Activated T-helper 17 cell treated with anti-CD3 and anti-CD28 coated beads, Interleukin-2, amount 50 U/mL, for 72 hours (primary cell): ENCODE results near the gene KLC4. TPM values are rescaled to one million over a fixed set of nuclear protein-coding genes. Genes with fewer than 3 reads are reported as not detected.

Source experiments
- ATAC-seq: fragments of 150-1000 bp; cut with Tn5 transposase; replicated peaks from 2 replicates; pipeline ENCODE4 v1.10.0; 2021; ENCODE audit warnings: mild to moderate bottlenecking, moderate library complexity
- H3K27ac Mint-ChIP-seq: one replicate; pipeline ENCODE4 v1.8.0; 2022; ENCODE audit warnings: mixed read lengths
- H3K27me3 Mint-ChIP-seq: one replicate; pipeline ENCODE4 v1.8.0; 2022; ENCODE audit warnings: mixed read lengths
- H3K36me3 Mint-ChIP-seq: one replicate; pipeline ENCODE4 v1.8.0; 2022; ENCODE audit warnings: low read depth, mild to moderate bottlenecking, mixed read lengths
- H3K4me1 Mint-ChIP-seq: one replicate; pipeline ENCODE4 v1.8.0; 2022; ENCODE audit warnings: mixed read lengths
- H3K4me3 Mint-ChIP-seq: one replicate; pipeline ENCODE4 v1.8.0; 2022; ENCODE audit warnings: mild to moderate bottlenecking, mixed read lengths
- H3K9me3 Mint-ChIP-seq: one replicate; pipeline ENCODE4 v1.8.0; 2022; ENCODE audit warnings: mixed read lengths
- total RNA-seq, 2 donors: library from RNA; stranded (reverse); gene quantifications; one replicate each; pipeline ENCODE4 v1.2.3, GENCODE V29; 2022

Gene KLC4
- total RNA-seq, 2 donors from 2014 or later = 19.7 to 31.4 TPM

DNA sequence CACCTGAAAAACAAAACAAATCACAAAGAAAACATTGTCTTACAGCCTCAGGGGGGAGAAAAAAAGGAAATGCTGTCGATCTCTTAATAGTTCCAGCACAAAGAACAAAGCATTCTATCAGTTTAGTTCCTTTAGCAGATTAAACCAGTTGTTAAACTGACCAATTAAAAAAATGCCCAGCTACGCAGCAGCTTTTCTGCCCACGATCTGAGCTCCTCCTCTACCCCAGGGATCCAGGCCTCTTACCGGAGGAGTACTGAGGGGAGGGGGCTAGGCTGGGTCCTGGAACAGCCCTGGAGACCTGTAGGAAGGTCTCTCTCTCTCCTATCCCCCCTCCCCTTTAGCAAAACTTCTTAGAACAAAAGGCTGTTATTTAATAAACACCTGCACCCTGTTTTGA is 30.0 kb downstream of the KLC4 start:
- ATAC-seq = no peak
- Mint-ChIP-seq H3K36me3 (no peaks in the 10 kb centered on the region), H3K27ac (no peak overlapping the region), H3K4me1 (peaks cover 19% of the 10 kb centered on the region), H3K4me3 (no peak overlapping the region), H3K27me3 (peaks cover 2% of the 10 kb centered on the region), H3K9me3 (no peaks in the 10 kb centered on the region)

DNA sequence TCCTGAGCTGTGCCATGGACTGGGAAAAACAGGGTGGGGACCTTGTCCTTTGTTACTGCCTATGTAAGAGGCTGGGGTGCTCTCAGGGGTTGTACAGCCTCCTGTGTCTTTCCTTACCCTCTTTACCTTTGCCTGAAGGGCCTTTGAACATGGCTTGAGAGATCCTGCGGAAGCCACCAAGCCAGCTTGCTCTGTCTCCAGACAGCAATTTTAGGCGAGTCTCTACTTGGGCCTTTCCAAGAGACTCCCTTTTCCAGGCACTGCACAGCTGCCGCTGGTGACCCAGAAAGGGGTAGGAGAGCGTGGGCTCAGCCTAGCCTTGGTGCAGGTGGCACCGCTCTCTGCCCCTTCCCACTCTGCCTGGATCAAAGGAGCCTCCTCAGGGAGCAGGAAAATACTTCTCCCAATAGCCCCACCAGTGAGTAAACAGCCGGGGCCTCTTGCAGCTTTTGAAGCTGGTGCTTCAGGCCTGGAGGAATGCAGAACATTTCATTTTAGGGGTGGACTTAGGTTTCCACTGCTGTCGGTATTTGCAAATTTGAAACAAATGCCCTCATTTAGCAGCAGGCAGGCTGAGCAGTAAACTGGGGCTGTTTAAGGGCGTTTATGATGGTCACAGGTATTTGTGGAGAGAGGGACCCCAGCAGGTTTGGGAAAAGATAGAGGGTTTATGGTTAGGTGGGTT is 30.6 kb downstream of the KLC4 start:
- Mint-ChIP-seq H3K4me3 (no peak overlapping the region), H3K4me1 (peaks cover 19% of the 10 kb centered on the region), H3K27me3 (no peaks in the 10 kb centered on the region), H3K36me3 (no peaks in the 10 kb centered on the region), H3K27ac (no peak overlapping the region), H3K9me3 (no peaks in the 10 kb centered on the region)
- ATAC-seq = no peak

DNA sequence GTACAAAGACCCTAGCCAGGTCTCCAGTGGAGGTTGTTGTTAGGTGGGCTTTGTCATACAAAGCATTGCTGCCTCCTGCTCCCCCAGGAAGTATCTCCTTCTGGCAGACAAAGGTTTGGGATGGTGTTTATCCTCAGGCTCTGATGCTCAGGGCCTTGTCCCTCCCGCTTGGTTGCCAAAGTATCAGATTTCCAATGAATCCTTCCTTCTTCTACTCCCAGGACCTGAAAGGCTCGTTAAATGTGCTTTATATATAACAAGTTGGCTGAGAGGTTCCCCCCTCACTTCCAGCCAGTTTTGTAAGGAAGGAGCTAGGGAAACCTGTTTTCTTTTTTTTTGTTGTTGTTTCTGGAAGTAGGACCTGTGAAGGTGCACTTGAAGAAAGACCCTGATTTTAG is 31.1 kb downstream of the KLC4 start:
- no peaks in the 10 kb centered on the region for H3K27me3 Mint-ChIP-seq
- H3K4me3 Mint-ChIP-seq = no peak overlapping the region
- no peak for ATAC-seq
- no peaks in the 10 kb centered on the region for H3K9me3 Mint-ChIP-seq
- no peaks in the 10 kb centered on the region for H3K36me3 Mint-ChIP-seq
- no peak overlapping the region for H3K27ac Mint-ChIP-seq
- peaks cover 19% of the 10 kb centered on the region for H3K4me1 Mint-ChIP-seq

DNA sequence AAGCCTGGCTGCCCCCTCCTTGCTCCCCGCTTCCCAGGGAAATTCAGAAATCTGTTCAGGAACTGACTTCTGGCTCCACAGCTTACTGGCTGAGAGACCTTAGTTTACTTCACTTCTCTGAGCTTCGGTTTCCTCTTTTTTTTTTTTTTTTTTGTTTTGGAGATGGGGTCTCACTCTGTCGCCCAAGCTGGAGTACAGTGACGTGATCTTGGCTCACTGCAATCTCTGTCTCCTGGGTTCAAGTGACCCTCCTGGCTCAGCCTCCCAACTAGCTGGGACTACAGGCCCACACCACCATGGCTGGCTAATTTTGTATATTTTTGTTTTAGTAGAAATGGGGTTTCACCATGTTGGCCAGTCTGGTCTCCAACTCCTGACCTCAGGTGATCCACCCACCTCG is 31.6 kb downstream of the KLC4 start:
- Mint-ChIP-seq H3K4me3 (no peak overlapping the region), H3K9me3 (no peaks in the 10 kb centered on the region), H3K27me3 (no peaks in the 10 kb centered on the region), H3K36me3 (no peaks in the 10 kb centered on the region), H3K4me1 (peaks cover 17% of the 10 kb centered on the region), H3K27ac (no peak overlapping the region)
- ATAC-seq = no peak

DNA sequence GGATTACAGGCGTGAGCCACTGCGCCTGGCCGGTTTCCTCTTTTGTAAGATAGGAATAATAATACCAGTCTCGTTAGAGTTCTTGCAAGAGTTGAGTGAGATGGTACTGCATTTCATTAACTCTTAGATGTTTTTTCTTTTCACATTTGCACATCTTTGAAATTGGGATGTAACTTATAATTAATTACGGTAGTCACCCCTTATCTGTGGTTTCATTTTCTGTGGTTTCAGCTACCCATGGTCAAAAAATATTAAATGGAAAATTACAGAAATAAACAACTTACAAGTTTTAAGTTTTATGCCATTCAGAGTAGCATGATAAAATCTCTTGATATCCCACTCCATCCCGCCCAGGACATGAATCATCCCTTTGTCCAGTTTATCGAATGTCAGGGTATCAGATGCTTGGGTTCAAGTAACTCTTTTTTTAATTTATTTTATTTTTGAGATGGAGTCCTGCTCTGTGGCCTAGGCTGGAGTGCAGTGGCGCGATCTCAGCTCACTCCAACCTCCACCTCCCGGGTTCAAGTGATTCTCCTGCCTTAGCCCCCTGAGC is 32.1 kb downstream of the KLC4 start:
- Mint-ChIP-seq H3K27me3 (no peaks in the 10 kb centered on the region), H3K9me3 (no peaks in the 10 kb centered on the region), H3K36me3 (no peaks in the 10 kb centered on the region), H3K27ac (no peak overlapping the region), H3K4me3 (no peak overlapping the region), H3K4me1 (peaks cover 14% of the 10 kb centered on the region)
- no peak for ATAC-seq

DNA sequence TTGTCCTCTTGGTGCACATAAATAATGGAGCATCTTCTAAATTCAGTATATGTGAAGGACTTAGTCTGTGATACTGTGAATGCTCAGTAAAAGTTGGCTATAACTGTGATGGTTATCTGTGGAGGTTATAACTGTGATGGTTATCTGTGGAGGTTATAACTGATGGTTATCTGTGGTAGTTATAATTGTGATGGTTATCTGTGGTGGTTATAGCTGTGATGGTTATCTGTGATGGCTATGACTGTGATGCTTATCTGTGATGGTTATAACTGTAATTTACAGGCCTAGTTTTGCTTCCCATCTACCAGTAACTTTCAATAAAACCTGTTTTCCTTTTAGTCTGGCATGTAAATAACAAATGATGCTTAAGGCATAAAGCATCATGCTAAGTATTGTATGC is 33.2 kb downstream of the KLC4 start:
- H3K27ac Mint-ChIP-seq = peak overlapping the region; percentile 24
- H3K36me3 Mint-ChIP-seq = no peaks in the 10 kb centered on the region
- ATAC-seq = no peak
- no peaks in the 10 kb centered on the region for H3K27me3 Mint-ChIP-seq
- peak overlapping the region; percentile 43 for H3K4me3 Mint-ChIP-seq
- H3K9me3 Mint-ChIP-seq = no peaks in the 10 kb centered on the region
- peaks cover 14% of the 10 kb centered on the region for H3K4me1 Mint-ChIP-seq

DNA sequence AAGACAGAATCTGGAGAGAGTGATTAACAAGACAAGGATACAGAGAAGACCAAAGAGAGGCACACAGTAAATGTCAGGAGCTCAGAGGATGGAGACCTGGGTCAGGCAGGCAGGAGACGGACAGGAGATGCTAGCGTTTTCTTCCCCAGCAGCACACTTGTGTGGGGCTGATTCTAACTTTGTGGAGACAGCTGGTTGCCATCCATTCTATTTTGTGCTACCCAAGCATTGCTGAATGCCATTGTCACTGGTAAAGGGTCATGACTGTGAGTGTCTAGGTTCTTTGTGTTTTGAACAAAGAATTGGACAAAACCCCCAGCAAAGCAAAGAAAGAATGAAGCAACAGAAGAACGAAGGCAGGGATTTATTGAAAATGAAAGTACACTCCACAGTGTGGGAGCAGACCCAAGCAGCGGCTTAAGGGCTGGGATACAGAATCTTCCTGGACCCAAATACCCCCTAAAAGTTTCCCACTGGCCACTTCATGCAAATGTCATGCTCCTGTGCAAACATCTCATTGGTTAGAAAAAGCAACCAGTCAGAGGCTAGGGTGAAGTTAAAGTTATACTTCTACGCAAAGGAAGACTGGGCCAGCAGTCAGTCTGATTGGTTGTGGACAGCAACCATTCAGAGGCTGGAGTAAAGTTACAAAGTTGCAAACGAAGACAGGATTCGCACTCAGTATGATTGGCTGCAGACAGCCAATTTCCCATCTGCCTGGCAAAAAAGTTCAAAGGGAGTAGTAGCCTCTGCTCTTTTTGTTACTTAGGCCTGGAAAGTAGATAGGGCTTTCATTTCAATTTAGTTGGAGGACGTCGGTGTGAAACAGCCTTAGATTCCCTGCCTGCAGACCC is 34.2 kb downstream of the KLC4 start:
- peak overlapping the region; percentile 43 for H3K4me3 Mint-ChIP-seq
- no peaks in the 10 kb centered on the region for H3K27me3 Mint-ChIP-seq
- peak overlapping the region; percentile 24 for H3K27ac Mint-ChIP-seq
- H3K4me1 Mint-ChIP-seq = peaks cover 14% of the 10 kb centered on the region
- H3K9me3 Mint-ChIP-seq = no peaks in the 10 kb centered on the region
- peak; percentile 71 for ATAC-seq
- no peaks in the 10 kb centered on the region for H3K36me3 Mint-ChIP-seq

DNA sequence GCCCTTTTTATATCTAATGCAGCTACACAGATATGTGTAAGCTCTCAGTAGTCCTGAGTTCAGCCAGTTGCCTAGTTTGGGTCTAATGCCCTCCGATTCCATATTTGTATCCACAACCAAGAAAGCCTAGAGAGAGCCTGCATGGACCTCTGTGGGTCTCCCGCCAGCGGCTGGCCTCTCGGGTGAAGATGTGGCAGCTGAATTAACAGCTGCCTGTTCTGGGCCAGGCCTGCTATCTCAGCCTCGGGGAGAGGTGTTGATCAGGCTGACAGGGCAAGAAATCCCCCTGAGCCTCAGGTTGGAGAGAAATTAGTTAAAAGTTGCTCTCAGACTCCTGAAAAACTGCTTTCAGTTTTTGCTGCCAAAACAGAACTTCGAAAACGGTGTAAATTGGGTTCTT is 36.5 kb downstream of the KLC4 start:
- Mint-ChIP-seq H3K9me3 (no peaks in the 10 kb centered on the region), H3K36me3 (no peaks in the 10 kb centered on the region), H3K27me3 (no peaks in the 10 kb centered on the region), H3K4me1 (peaks cover 11% of the 10 kb centered on the region), H3K27ac (no peak overlapping the region), H3K4me3 (no peak overlapping the region)
- no peak for ATAC-seq

DNA sequence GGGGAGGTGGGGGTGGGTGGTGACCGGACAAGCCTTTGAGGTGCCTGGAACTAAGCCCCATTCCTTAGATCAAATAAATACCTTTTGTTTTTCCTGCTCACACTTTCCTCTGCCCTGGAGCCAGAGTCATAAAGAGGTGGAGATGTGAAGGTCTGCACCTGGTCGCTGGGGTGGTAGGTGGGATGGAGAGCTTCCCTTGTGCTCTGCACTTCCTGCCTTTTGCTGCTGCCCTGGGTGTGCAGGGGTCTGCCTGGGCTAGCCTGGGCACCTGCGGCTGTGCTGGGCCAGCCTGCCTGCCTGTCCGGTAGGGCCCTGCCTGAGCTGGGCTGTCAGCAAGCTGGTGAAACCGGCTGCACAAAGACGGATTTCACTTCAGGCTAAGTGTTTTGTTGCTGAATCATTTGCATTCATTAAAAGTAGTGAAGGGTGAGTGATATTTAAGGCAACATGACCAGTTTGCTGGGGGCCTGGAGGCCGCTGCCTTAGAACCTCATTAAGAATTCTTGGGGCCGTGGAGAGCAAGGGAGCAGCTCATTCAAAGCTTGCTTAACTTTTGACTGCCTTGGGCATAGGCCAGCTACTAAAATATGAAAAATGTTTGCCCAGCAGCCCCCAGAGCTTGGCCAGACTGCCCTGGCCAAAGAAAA is 37.1 kb downstream of the KLC4 start:
- no peak overlapping the region for H3K4me3 Mint-ChIP-seq
- H3K36me3 Mint-ChIP-seq = no peaks in the 10 kb centered on the region
- H3K27ac Mint-ChIP-seq = no peak overlapping the region
- no peak for ATAC-seq
- peaks cover 11% of the 10 kb centered on the region for H3K4me1 Mint-ChIP-seq
- no peaks in the 10 kb centered on the region for H3K9me3 Mint-ChIP-seq
- no peaks in the 10 kb centered on the region for H3K27me3 Mint-ChIP-seq

DNA sequence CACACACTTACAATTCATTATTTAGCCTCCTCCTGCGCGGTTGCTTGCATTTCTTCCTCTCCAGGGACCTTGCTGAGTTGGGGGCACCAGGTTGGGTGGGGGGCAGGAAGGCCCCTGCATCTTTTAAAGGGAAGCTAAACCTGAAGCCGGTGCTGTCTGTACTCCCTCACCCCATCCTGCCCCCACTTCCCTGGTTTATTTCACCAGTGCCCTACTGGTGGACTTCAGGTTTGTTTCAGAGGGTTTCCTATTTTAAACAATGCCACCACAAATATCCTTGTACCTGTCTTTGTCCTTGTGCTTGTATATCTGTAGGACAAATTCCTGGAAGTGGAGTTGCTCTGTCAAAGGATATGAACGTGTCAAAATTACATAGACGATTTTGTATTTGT is 37.7 kb downstream of the KLC4 start:
- Mint-ChIP-seq H3K27me3 (no peaks in the 10 kb centered on the region), H3K4me1 (peaks cover 11% of the 10 kb centered on the region), H3K36me3 (no peaks in the 10 kb centered on the region), H3K4me3 (no peak overlapping the region), H3K27ac (no peak overlapping the region), H3K9me3 (no peaks in the 10 kb centered on the region)
- ATAC-seq = no peak

DNA sequence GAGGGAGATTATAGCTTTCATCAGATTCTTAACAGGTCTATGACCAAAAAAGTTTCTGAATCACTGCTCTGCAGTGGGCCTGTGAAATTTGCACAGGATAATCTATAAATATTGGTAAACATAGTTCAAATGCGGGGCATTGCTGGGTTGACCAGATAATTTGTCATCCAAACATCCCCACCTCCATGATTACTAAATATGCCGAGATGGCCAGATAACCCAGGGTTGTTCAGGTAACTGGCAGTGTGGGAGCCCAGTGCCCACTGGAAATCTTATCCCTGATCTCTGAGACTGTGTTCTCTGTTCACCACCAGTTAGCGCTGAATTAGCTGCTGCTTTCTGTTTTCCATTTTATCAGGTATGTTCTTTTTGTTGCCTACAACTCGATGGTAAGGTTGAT is 38.1 kb downstream of the KLC4 start:
- Mint-ChIP-seq H3K27me3 (no peaks in the 10 kb centered on the region), H3K36me3 (no peaks in the 10 kb centered on the region), H3K4me3 (no peak overlapping the region), H3K9me3 (no peaks in the 10 kb centered on the region), H3K27ac (no peak overlapping the region), H3K4me1 (peaks cover 10% of the 10 kb centered on the region)
- ATAC-seq = no peak

DNA sequence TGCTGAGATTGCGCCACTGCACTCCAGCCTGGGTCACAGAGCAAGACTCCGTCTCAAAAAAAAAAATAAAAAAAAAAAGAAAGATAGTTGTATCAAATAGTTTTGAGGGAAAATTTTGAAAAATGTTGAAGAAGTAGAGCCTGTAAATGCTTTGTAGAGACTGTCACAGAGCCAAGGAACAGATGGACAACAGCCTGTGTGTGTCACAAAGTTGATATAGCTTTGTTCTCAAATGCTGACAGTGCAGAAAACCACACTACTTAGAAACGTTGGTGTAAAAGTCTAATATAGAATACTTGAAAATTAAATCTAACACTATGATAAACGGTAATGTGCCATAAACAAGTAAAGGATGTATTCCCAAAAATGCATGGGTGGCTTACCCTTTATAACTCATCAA is 42.1 kb downstream of the KLC4 start:
- Mint-ChIP-seq H3K4me1 (no peaks in the 10 kb centered on the region), H3K9me3 (no peaks in the 10 kb centered on the region), H3K27me3 (no peaks in the 10 kb centered on the region), H3K27ac (no peak overlapping the region), H3K4me3 (no peak overlapping the region), H3K36me3 (no peaks in the 10 kb centered on the region)
- no peak for ATAC-seq

DNA sequence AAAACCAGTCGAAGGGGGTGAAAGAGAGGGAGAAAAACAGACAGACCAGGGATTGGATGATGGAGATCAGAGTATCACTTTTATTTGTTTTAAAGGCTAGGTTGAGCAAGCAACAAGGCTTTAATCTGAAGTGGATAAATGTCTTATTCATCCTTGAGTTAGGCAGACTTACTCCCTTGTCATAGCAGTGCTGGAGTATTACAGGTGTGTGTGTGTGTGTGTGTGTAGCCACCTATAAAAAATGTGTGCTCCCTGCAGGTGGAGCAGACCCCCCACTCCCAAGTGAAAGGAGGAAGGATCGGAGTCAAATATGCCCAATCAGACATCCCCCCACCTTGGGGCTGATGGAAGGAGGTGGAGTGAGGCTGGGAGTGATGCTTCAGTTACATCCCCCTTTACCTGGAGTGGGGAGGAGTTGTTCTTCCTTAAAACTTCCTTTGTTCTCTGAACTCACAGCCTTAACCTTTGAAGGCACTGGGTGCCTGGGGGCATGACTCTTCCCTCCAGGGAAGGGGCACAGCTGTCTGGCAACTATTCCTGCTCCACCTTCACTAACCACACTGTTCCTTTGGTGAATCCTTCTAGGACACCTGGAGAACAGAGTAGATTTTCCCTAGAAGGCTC is 43.9 kb downstream of the KLC4 start:
- Mint-ChIP-seq H3K9me3 (no peaks in the 10 kb centered on the region), H3K36me3 (no peaks in the 10 kb centered on the region), H3K4me1 (no peaks in the 10 kb centered on the region), H3K4me3 (no peak overlapping the region), H3K27ac (no peak overlapping the region), H3K27me3 (no peaks in the 10 kb centered on the region)
- ATAC-seq = no peak

DNA sequence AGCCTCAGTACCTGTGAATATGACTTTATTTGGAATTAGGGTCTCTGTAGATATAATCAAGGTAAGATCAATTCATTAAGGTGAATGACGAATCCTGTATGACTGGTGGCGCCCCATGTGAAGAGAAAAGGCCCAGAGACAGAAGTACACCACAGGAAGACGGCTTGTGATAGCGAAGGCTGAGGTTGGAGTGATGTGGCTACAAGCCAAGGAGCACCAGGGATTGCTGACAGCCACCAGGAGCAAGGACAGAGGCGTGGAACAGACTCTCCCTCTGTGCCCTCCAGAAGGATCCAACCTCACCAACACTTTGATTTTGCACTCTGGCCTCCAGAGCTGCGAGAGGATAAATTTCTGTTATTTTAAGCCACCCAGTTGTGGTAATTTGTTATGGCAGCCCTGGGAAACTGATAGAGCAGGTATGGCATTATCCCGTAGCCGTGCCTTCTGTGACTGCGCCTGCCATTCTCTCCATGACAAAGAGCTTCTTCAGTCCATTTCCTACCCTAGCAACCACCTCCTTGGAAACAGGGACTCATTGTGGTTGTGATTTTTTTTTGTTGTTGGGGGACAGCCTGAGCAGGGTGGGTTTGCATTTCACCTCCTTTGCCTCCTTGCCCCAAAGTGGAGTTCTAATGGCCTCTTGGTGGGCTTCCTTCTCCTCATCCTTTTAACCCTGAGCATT is 46.2 kb downstream of the KLC4 start:
- H3K4me3 Mint-ChIP-seq = no peak overlapping the region
- no peaks in the 10 kb centered on the region for H3K4me1 Mint-ChIP-seq
- H3K27ac Mint-ChIP-seq = no peak overlapping the region
- no peaks in the 10 kb centered on the region for H3K36me3 Mint-ChIP-seq
- no peaks in the 10 kb centered on the region for H3K27me3 Mint-ChIP-seq
- ATAC-seq = no peak
- no peaks in the 10 kb centered on the region for H3K9me3 Mint-ChIP-seq
